ENCODE data around the gene GOLT1A. TPM values are rescaled to one million over a fixed set of nuclear protein-coding genes. Genes with fewer than 3 reads are reported as not detected.

GOLT1A gene, protein sequence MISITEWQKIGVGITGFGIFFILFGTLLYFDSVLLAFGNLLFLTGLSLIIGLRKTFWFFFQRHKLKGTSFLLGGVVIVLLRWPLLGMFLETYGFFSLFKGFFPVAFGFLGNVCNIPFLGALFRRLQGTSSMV
- 3.2 to 6.6 TPM (median 4.6 TPM) in 5 replicates for total RNA-seq (2022; extraction: Qiagen RNA extraction)

DNA sequence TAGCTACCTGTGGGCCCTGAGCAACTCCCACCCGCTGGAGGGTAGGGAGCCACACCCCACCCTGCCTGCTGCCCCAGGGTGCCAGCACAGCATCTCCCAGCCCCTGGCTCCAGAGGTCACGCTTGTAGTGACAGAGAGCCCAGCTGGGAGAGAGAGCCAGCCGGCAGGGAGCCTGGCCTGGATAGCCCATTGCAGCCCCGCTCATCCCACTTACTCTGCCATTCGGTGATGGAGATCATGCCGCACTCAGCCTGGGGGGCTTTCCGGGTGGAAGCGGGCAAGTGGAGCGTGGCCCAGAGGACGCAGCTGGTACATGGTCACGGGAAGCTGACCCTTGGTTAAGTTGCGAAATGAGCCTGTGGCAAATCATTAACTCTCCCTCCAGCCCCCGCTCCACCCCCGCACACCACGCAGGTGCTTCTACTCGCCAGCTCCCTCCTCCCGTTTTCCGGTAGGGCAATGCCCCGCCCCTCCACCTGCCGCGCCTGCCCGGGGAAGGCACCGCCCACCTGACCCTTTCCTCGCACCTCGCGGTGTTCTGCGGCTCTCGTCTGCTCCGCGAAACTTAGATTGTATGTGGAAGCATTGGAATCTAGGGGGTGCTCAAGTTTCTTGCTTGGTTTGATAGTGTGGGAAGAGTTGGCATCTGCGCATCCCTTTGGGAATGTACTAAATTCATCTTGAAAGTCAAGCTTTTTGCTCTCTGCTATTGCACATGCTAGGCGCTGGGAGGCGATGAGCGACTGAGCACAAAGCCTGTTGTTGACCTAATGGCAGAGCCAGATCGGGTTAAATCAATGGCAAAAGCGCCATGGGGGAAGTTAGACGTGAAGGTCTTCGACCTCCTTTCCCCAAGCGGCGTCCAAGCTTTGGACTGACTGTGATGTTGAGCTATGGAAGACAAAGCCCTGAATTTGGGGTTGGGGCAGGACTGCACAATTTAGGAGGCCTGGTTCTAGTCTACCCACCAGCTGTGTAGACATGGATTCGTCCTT is at the start of gene GOLT1A:
GOLT1A (minus strand) TSS at position 321 of the 995 bp plus-strand sequence; CDS start at position 239, 82 bp downstream.

DNA sequence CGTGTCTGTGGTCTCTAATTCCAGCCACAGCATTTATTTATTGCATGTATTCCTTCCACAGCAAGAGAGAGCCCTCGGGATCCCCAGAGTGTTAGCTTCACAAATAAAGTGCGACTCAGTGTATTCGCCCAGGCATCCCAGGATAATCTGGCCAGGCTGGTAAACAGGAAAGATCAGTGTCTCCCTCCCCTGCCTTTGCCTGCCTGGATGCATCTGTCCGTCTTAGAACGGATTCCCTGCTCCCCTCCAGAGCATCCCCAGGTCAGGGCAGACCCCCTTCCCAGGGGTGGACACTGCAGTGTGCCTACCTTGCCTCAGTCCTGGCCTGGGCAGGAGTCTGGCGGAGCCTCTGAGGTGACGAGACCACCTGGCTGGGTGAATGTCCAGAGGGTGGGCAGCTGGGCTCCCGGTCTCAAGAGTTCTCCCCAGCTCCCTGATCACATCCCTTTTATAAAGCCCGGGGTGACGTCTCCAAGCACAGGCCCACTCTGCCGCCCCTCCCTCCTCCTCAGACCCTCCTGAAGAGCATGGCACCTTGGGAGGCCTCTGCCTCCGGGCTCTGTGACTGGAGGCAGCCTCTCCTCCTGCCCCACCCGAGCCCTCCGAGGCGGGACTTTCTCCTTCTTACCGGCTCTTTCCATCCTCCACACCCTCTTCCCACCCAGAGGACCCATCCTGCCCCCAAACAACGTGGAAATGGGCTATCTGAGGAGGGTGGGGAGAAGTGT is 17.6 kb downstream of the GOLT1A start, which contains the start of gene KISS1:
KISS1 (minus strand) TSS at position 424 of the 728 bp plus-strand sequence. CDS start 3,615 bp downstream, outside the sequence.

DNA sequence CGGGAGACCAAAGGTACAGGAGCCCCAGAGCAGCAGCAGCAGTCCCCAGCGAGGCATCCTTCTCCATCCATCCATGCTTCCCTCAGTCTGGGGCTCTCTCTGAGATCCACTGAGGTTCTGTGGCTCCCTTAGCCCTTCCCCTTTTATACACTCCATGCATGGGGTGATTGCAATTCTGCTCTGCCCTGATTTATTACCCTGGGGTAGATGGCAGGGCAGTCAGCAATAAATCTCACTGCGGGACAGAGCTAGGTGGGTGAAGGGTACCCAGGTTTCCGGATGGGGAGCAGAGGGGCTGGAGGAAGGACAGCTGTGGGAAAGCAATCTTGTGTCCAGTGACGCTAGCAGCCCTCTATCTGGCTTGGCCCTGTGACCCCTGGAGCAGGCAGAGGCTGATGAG is 47.6 kb downstream of the GOLT1A start, which contains the start of gene REN:
REN (minus strand) TSS at position 119 of the 400 bp plus-strand sequence; CDS start at position 75, 44 bp downstream.

DNA sequence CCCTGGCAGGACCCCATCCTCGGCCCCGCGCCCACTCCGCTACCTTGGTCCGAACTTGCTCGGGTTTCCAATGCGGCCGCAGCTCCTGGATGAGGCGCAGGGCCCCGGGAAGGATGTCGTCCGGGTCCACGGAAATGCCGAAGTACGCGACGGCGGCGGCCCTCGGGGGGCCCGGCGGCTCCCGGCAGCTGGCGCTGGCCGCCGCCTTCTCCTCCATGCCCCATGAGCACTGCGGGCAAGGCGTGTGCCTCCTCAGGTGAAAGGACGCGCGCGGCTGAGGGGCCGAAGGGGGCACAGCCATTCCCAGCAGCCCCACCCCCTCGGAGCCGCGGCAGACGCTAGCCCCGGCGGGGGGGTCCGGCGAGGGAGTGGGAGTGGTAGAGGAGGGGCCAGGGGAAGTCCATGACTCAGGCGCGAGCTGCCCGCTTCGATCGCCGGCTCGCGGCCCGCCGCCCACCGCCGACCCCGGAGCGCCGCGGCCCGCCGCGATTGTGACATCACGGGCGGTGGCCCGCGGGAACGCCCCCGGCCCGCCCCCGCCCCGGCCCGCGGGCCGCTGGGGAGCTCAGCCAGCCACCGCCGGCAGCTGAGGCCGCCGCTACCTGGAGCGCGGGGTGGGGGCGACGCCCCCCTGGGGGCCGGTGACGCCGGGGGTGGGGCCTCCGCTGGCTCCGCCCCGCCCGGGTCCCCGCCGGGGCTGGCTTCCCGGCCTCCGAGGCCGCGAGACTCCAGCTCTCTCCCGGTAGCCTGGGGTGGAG is 62.1 kb downstream of the GOLT1A start, which contains the start of gene ETNK2:
ETNK2 (minus strand) TSS at position 493 of the 758 bp plus-strand sequence; CDS start at position 301, 192 bp downstream.

Other genes with a start within 250 kb of the GOLT1A start
- gene SOX13, start 140.9 kb downstream of the GOLT1A start, total RNA-seq (2022; extraction: Qiagen RNA extraction) = 18.7 to 22.9 TPM (median 20.9 TPM) in 5 replicates
- gene ETNK2, start 61.9 kb downstream of the GOLT1A start, total RNA-seq (2022; extraction: Qiagen RNA extraction) = 14.9 to 18.5 TPM (median 15.9 TPM) in 5 replicates
- gene REN, start 47.7 kb downstream of the GOLT1A start, total RNA-seq (2022; extraction: Qiagen RNA extraction) = 0.07 to 0.09 TPM in 2 of 5 replicates, not detected in the others
- gene KISS1, start 17.5 kb downstream of the GOLT1A start, total RNA-seq (2022; extraction: Qiagen RNA extraction) = 0.24 to 0.97 TPM (median 0.43 TPM) in 5 replicates
- gene PLEKHA6, start 145.9 kb upstream of the GOLT1A start, total RNA-seq (2022; extraction: Qiagen RNA extraction) = 26.4 to 36.3 TPM (median 33.2 TPM) in 5 replicates
- gene PPP1R15B, start 197.8 kb upstream of the GOLT1A start, total RNA-seq (2022; extraction: Qiagen RNA extraction) = 25.9 to 41.1 TPM (median 27.6 TPM) in 5 replicates